ES-I3 (cell line): ENCODE data around the gene ZFHX2.

Experiments used
- H3K36me3 ChIP-seq: 2 replicates; pipeline ENCODE4 v1.6.1; 2013; ENCODE audit warnings: mild to moderate bottlenecking, low read length, control low read depth, moderate library complexity; ENCODE audit not compliant: insufficient read depth
- H3K4me1 ChIP-seq: 2 replicates; pipeline ENCODE4 v1.6.1; 2013; ENCODE audit warnings: mild to moderate bottlenecking, control low read depth, low read length; ENCODE audit not compliant: insufficient read depth
- H3K9ac ChIP-seq: 2 replicates; pipeline ENCODE4 v1.6.1; 2013; ENCODE audit warnings: low read depth, mild to moderate bottlenecking, low read length, moderate library complexity
- H3K9me3 ChIP-seq: 2 replicates; pipeline ENCODE4 v1.6.1; 2013; ENCODE audit warnings: mild to moderate bottlenecking, low read length, moderate library complexity; ENCODE audit not compliant: control insufficient read depth, insufficient read depth

The ZFHX2 gene

DNA sequence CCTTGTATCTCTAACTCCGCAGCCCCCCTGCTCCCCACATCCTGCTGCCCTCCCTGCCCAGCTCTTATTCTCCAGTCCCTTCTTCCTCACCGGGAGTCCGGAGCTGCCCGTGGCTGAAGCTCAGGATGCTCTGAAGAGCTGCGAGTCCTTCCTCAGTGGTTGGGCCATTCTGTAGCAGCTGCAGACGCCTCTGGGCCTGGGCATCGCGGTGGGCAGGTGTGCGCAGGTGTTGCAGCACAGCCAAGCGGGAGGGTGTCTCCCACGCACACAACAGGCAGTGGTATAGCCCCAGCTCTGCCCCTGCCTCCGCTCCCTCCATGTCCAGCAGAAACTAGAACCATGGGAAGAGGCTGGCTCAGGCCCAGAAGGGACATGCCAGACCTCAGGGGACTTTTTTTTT, 20.2 kb downstream of the ZFHX2 start:
- peaks cover 21% of the 10 kb centered on the region for H3K4me1 ChIP-seq
- no peaks in the 10 kb centered on the region for H3K9me3 ChIP-seq
- H3K36me3 ChIP-seq = peaks cover 3% of the 10 kb centered on the region
- no peak overlapping the region for H3K9ac ChIP-seq

- Histone ChIP-seq H3K36me3 (peaks cover 3% of the 10 kb centered on the region), H3K9me3 (no peaks in the 10 kb centered on the region), H3K9ac (no peak overlapping the region), H3K4me1 (peaks cover 16% of the 10 kb centered on the region; the same call in 1 of the 2 replicates)
Measured at GRCh38 chr14:23530375-23531055, 21.1 kb downstream of the ZFHX2 start.

DNA sequence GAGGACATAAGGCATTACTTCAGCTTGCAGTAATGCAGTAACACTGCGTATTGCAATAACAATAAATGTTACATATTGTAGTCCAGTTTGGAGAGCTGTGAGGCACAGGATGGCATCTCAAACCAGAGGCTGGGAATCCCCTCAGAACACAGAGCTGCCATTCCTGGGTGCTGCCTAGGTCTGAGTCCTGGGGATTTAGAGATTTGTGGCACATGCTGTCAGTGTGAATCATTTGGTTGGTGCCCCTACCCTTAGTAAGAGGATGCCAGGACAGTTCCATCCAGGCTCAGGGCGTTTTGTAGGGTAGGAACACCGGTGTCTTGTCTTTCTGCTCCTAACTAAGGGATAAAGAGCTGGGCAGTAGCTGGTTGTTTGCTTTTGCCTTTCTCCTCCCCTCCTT, 22.5 kb downstream of the ZFHX2 start:
- peaks cover 3% of the 10 kb centered on the region for H3K36me3 ChIP-seq
- no peak overlapping the region for H3K9ac ChIP-seq
- H3K4me1 ChIP-seq = peaks cover 16% of the 10 kb centered on the region; the same call in 1 of the 2 replicates
- H3K9me3 ChIP-seq = no peaks in the 10 kb centered on the region

- Histone ChIP-seq H3K9me3 (no peaks in the 10 kb centered on the region), H3K36me3 (peaks cover 3% of the 10 kb centered on the region), H3K9ac (no peak overlapping the region), H3K4me1 (peaks cover 16% of the 10 kb centered on the region; the same call in 1 of the 2 replicates)
Measured at GRCh38 chr14:23528555-23528954, 23.0 kb downstream of the ZFHX2 start.

DNA sequence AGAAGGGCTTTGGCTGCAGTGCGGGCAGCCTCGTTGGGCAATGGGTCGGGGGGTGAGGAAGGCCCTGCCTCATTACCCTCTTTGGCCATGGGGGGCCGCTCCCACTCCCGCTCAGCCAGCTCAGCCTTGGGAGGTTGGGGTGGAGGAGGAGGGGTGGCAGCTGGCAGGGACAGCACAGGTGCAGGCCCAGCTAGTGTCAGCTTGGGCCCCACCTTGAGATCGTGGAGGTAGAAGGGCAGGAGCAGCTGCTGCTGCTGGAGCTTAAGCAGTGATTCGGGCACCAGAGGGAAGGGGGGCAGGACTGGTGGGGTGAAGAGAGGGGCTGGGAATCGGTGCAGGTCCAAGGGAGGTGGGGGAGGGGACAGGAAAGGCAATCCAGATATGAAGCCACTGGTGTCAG, 26.0 kb downstream of the ZFHX2 start:
- Histone ChIP-seq H3K9ac (no peak overlapping the region), H3K9me3 (no peaks in the 10 kb centered on the region), H3K36me3 (no peaks in the 10 kb centered on the region; the same call in none of the 2 replicates), H3K4me1 (peaks cover 16% of the 10 kb centered on the region; the same call in 1 of the 2 replicates)

- Histone ChIP-seq H3K4me1 (peaks cover 13% of the 10 kb centered on the region; the same call in 1 of the 2 replicates), H3K9ac (no peak overlapping the region), H3K36me3 (no peaks in the 10 kb centered on the region; the same call in none of the 2 replicates), H3K9me3 (no peaks in the 10 kb centered on the region)
Measured at GRCh38 chr14:23524954-23525353, 26.6 kb downstream of the ZFHX2 start.

- H3K36me3 ChIP-seq = no peaks in the 10 kb centered on the region; the same call in none of the 2 replicates
- no peaks in the 10 kb centered on the region for H3K9me3 ChIP-seq
- peaks cover 15% of the 10 kb centered on the region for H3K4me1 ChIP-seq
Measured at GRCh38 chr14:23523229-23524016, 28.1 kb downstream of the ZFHX2 start.

GRCh38 chr14:23522643-23523198, 28.8 kb downstream of the ZFHX2 start:
- Histone ChIP-seq H3K9me3 (no peaks in the 10 kb centered on the region), H3K36me3 (no peaks in the 10 kb centered on the region; the same call in none of the 2 replicates), H3K9ac (no peak overlapping the region), H3K4me1 (peaks cover 16% of the 10 kb centered on the region)

More at GRCh38 chr14:23523229-23524016, 28.1 kb downstream of the ZFHX2 start:
- H3K9ac ChIP-seq = no peak overlapping the region

- Histone ChIP-seq H3K9ac (no peak overlapping the region), H3K36me3 (no peaks in the 10 kb centered on the region; the same call in none of the 2 replicates), H3K9me3 (no peaks in the 10 kb centered on the region), H3K4me1 (peaks cover 16% of the 10 kb centered on the region)
Measured at GRCh38 chr14:23521785-23522640, 29.6 kb downstream of the ZFHX2 start.

- Histone ChIP-seq H3K4me1 (peaks cover 16% of the 10 kb centered on the region), H3K9me3 (no peaks in the 10 kb centered on the region), H3K36me3 (no peaks in the 10 kb centered on the region), H3K9ac (no peak overlapping the region)
Measured at GRCh38 chr14:23520899-23521533, 30.5 kb downstream of the ZFHX2 start.

DNA sequence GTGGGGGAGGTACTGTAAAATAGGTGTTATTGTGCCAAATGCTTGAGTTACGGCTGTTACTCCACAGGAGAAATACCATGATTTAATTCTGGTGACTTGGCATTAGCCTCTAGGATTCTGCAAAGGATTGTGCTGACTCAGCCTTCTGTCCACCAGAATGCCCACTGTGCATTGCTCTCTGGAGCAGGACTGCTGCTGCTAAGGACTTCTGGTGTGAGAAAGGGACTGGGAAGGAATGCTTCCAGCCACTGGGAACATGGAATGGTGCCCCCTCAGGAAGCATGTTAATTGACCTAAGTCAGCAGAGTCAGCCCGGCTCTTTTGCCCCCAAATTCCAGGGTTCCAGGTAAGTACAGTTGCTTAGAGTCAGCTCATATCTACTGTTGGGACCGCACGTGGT, 32.9 kb downstream of the ZFHX2 start:
- Histone ChIP-seq H3K36me3 (no peaks in the 10 kb centered on the region), H3K4me1 (peaks cover 16% of the 10 kb centered on the region), H3K9ac (no peak overlapping the region), H3K9me3 (no peaks in the 10 kb centered on the region)

DNA sequence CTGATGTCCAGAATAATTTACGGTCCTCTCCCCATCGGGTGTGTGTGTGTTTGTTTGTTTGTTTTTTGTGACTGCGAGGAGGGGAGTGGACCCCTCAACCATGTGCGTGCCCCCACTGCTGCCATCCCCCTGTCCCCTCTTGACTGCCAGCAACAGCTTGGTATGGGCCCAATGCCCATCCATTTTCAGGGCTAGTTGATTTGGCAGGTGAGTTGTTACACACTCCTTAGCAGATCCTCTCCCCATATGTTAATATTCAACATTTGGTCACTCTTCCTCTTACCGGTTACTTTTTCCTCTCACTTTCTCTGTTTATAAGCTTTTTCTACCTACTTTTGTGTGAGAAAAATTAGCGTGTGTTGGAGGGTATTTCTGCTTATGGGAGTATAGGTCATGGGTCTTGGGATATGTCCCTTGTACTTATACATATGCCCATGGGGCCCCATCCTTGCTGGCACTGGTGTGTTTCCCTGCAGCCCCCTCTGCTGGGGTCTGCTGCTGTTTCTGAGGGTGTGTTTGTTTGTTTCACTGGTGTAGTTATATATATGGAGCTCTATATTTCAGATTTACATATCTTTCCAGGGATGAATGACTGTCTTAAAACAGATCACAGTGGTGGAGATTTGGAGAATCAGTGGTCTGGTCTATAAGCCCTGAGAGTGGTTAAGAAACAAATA, 33.8 kb downstream of the ZFHX2 start:
- no peaks in the 10 kb centered on the region for H3K36me3 ChIP-seq
- no peaks in the 10 kb centered on the region for H3K9me3 ChIP-seq
- H3K4me1 ChIP-seq = peaks cover 16% of the 10 kb centered on the region

GRCh38 chr14:23514644-23514957, 37.0 kb downstream of the ZFHX2 start:
- Histone ChIP-seq H3K4me1 (peaks cover 21% of the 10 kb centered on the region), H3K9ac (no peak overlapping the region), H3K36me3 (no peaks in the 10 kb centered on the region), H3K9me3 (no peaks in the 10 kb centered on the region)

More for the DNA sequence above, 33.8 kb downstream of the ZFHX2 start:
- H3K9ac ChIP-seq = no peak overlapping the region
